Loucy (cell line): ENCODE results near the gene ITPRIPL1.

Source experiments
- H2AFZ ChIP-seq: fragments of 200-600 bp; sonication (generic); 2 replicates; pipeline ENCODE4 v1.6.0; 2016; ENCODE audit warnings: antibody characterized with exemption, mild to moderate bottlenecking, low read length, moderate library complexity
- H3F3A ChIP-seq: fragments of 200-600 bp; 2 replicates; pipeline ENCODE4 v1.6.0; 2016; ENCODE audit warnings: antibody characterized with exemption, low read depth, mild to moderate bottlenecking
- H3K27me3 ChIP-seq: fragments of 200-600 bp; sonication (generic); 2 replicates; pipeline ENCODE4 v1.6.1; 2014; ENCODE audit warnings: low read length, mild to moderate bottlenecking; ENCODE audit not compliant: insufficient read depth, poor library complexity, severe bottlenecking
- H3K36me3 ChIP-seq: fragments of 200-600 bp; sonication (generic); 2 replicates; pipeline ENCODE4 v1.6.1; 2016; ENCODE audit warnings: low read length; ENCODE audit not compliant: insufficient read depth
- H3K4me1 ChIP-seq: fragments of 200-600 bp; sonication (generic); 2 replicates; pipeline ENCODE4 v1.5.1; 2014; ENCODE audit warnings: low read length, mild to moderate bottlenecking; ENCODE audit not compliant: insufficient read depth, poor library complexity, severe bottlenecking
- H3K4me2 ChIP-seq: fragments of 200-600 bp; sonication (generic); 2 replicates; pipeline ENCODE4 v1.6.0; 2014; ENCODE audit warnings: antibody characterized with exemption, low read length, low read depth, mild to moderate bottlenecking; ENCODE audit not compliant: poor library complexity, severe bottlenecking
- H3K4me3 ChIP-seq: fragments of 200-600 bp; sonication (generic); 2 replicates; pipeline ENCODE4 v1.5.1; 2014; ENCODE audit warnings: low read length, mild to moderate bottlenecking, mixed read lengths; ENCODE audit not compliant: poor library complexity, severe bottlenecking
- H3K79me2 ChIP-seq: fragments of 200-600 bp; sonication (generic); 2 replicates; pipeline ENCODE4 v1.6.1; 2014; ENCODE audit warnings: low read length; ENCODE audit not compliant: insufficient read depth
- H3K9ac ChIP-seq: fragments of 200-600 bp; sonication (generic); 2 replicates; pipeline ENCODE4 v1.6.0; 2014; ENCODE audit warnings: mild to moderate bottlenecking, low read depth, low read length, moderate library complexity; ENCODE audit not compliant: poor library complexity, severe bottlenecking
- H3K9me2 ChIP-seq: fragments of 200-600 bp; sonication (generic); replicated peaks from 2 replicates; pipeline ENCODE4 v1.6.1; 2016; ENCODE audit warnings: low read depth, low read length, mixed read lengths
- H3K9me3 ChIP-seq: fragments of 200-600 bp; sonication (generic); 2 replicates; pipeline ENCODE4 v1.6.1; 2014; ENCODE audit warnings: mild to moderate bottlenecking, antibody characterized with exemption, low read length, low read depth; ENCODE audit not compliant: insufficient read depth
- H4K20me1 ChIP-seq: fragments of 200-600 bp; sonication (generic); 2 replicates; pipeline ENCODE4 v1.6.0; 2014; ENCODE audit warnings: antibody characterized with exemption, low read length, mild to moderate bottlenecking; ENCODE audit not compliant: insufficient read depth, poor library complexity, severe bottlenecking
- CTCF ChIP-seq: fragments of 200-600 bp; sonication (generic); conservative IDR thresholded peaks from 2 replicates; pipeline ENCODE4 v1.5.1; 2014; ENCODE audit warnings: mild to moderate bottlenecking, antibody characterized with exemption, low read length
- EZH2phosphoT487 ChIP-seq: fragments of 200-600 bp; IDR thresholded peaks from 2 replicates; pipeline ENCODE4 v1.6.1; 2018; ENCODE audit warnings: antibody characterized with exemption, mild to moderate bottlenecking, moderate library complexity, borderline replicate concordance

Gene ITPRIPL1

GRCh38 chr2:96329456-96329855, 4.3 kb downstream of the ITPRIPL1 start:
- peaks cover 4% of the 10 kb centered on the region for H4K20me1 ChIP-seq
- H2AFZ ChIP-seq = no peak overlapping the region
- no peaks in the 10 kb centered on the region for H3K27me3 ChIP-seq
- TF ChIP-seq EZH2phosphoT487 (no peak), CTCF (no peak)
- peaks cover 41% of the 10 kb centered on the region for H3K79me2 ChIP-seq
- no peak overlapping the region for H3K4me3 ChIP-seq
- no peaks in the 10 kb centered on the region for H3F3A ChIP-seq
- H3K9me3 ChIP-seq = no peaks in the 10 kb centered on the region
- H3K4me1 ChIP-seq = peaks cover 13% of the 10 kb centered on the region
- no peak overlapping the region for H3K9ac ChIP-seq
- H3K36me3 ChIP-seq = no peaks in the 10 kb centered on the region; the same call in 1 of the 2 replicates
- no peaks in the 10 kb centered on the region for H3K9me2 ChIP-seq
- H3K4me2 ChIP-seq = no peak overlapping the region

DNA sequence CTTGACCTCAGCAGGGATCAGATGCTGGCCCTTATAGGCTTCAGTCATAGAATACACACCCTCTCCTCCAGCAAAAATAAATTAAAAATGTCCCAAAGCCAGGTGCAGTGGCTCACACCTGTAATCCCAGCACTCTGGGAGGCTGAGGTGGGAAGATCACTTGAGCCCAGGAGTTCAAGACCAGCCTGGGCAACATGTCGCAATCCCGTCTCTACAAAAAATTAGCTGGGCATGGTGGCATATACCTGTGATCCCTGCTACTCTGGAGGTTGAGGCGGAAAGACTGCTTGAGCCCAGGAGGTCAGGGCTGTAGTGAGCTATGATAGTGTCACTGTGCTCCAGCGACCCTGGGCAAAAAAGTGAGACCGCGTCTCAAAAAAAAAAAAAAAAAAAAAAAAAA, 4.8 kb downstream of the ITPRIPL1 start:
- Histone ChIP-seq H3K9me3 (no peaks in the 10 kb centered on the region), H3K9ac (no peak overlapping the region), H2AFZ (no peak overlapping the region), H3K4me1 (peaks cover 13% of the 10 kb centered on the region), H3F3A (no peaks in the 10 kb centered on the region), H3K4me2 (no peak overlapping the region), H4K20me1 (peaks cover 4% of the 10 kb centered on the region), H3K4me3 (no peak overlapping the region), H3K36me3 (no peaks in the 10 kb centered on the region; the same call in 1 of the 2 replicates), H3K79me2 (peaks cover 45% of the 10 kb centered on the region), H3K27me3 (no peaks in the 10 kb centered on the region), H3K9me2 (no peaks in the 10 kb centered on the region)
- TF ChIP-seq EZH2phosphoT487 = no peak
- no peak for TF ChIP-seq CTCF

DNA sequence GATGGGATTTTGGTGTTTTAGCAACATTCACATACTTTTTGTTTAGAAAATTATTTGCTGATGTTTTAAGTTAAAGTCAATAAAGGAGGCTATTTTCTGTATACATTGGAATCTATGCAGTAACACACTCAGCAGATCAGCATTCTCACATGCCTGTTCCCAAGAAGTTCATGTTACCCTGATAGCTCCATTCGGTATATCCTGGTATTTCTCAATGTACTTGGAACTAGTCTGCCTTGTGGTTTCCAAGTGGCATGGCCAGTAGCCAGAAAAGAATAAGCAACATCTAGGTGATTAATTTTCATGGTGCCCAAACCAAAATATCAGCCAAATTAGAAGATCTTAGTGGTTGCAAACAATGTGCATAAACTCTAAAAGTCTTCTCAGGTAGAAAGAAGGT, 5.3 kb downstream of the ITPRIPL1 start:
- no peaks in the 10 kb centered on the region for H3K9me3 ChIP-seq
- peaks cover 14% of the 10 kb centered on the region for H3K4me1 ChIP-seq
- H3K79me2 ChIP-seq = peaks cover 42% of the 10 kb centered on the region
- H3K9me2 ChIP-seq = no peaks in the 10 kb centered on the region
- TF ChIP-seq EZH2phosphoT487 (no peak), CTCF (no peak)
- H3K4me2 ChIP-seq = no peak overlapping the region
- H3K9ac ChIP-seq = no peak overlapping the region
- H3K4me3 ChIP-seq = no peak overlapping the region
- H4K20me1 ChIP-seq = peaks cover 4% of the 10 kb centered on the region
- H3F3A ChIP-seq = no peaks in the 10 kb centered on the region
- H3K36me3 ChIP-seq = no peaks in the 10 kb centered on the region; the same call in 1 of the 2 replicates
- no peak overlapping the region for H2AFZ ChIP-seq
- no peaks in the 10 kb centered on the region for H3K27me3 ChIP-seq
